ENCODE results near the gene PHF12.

PHF12 gene

GRCh38 chr17:28951428-28951990, at the start of gene PHF12:
Gene PHF12, minus strand, starts transcription at chr17:28951518. Its CDS starts 558 bp downstream, at chr17:28950960.
- DNase-seq = peak; percentile 91 to 100 (median 99)

- DNase-seq = no peak
These were observed 49.7 kb upstream of the PHF12 start for GRCh38 chr17:29000973-29001372.

- DNase-seq = peak in 1 of 14 donors; percentile 90
These were observed 47.9 kb upstream of the PHF12 start for GRCh38 chr17:28999206-28999605.

- no peak for DNase-seq
These were observed 46.5 kb upstream of the PHF12 start for GRCh38 chr17:28997806-28998205.

- DNase-seq = no peak
These were observed 45.3 kb upstream of the PHF12 start for GRCh38 chr17:28996554-28997096.

- DNase-seq = no peak
These were observed 42.5 kb upstream of the PHF12 start for GRCh38 chr17:28993645-28994426.

- no peak for DNase-seq
These were observed 41.6 kb upstream of the PHF12 start for GRCh38 chr17:28992625-28993600.

- DNase-seq = no peak
These were observed 40.9 kb upstream of the PHF12 start for GRCh38 chr17:28992185-28992584.

GRCh38 chr17:28991779-28992178, 40.5 kb upstream of the PHF12 start:
- no peak for DNase-seq

- no peak for DNase-seq
These were observed 37.7 kb upstream of the PHF12 start for GRCh38 chr17:28989028-28989427.

- no peak for DNase-seq
These were observed 37.2 kb upstream of the PHF12 start for GRCh38 chr17:28988475-28988874.

GRCh38 chr17:28986714-28987655, 35.7 kb upstream of the PHF12 start:
- no peak for DNase-seq

GRCh38 chr17:28985950-28986713, 34.8 kb upstream of the PHF12 start:
- no peak for DNase-seq

GRCh38 chr17:28983286-28984230, 32.2 kb upstream of the PHF12 start:
- DNase-seq = peak in 3 of 14 donors; percentile 27 to 98 (median 27)

- no peak for DNase-seq
These were observed 30.9 kb upstream of the PHF12 start for GRCh38 chr17:28982131-28982793.

- no peak for DNase-seq
These were observed 27.1 kb upstream of the PHF12 start for GRCh38 chr17:28978356-28978964.

GRCh38 chr17:28977659-28978355, 26.5 kb upstream of the PHF12 start:
- peak in 1 of 14 donors; percentile 83 for DNase-seq

GRCh38 chr17:28975646-28976045, 24.3 kb upstream of the PHF12 start:
- peak in 3 of 14 donors; percentile 9 to 89 (median 31) for DNase-seq

All from C1 segment of cervical spinal cord (tissue), 14 donors.